Measurements from ENCODE around the gene CCSAP.

Gene CCSAP

GRCh38 chr1:229341774-229342655 lies 832 bp downstream of the CCSAP start:
- Histone ChIP-seq H3K27me3 (peaks cover 43% of the 10 kb centered on the region), H3K27ac (peak overlapping the region; percentile 96), H3K9me3 (no peaks in the 10 kb centered on the region), H3K36me3 (no peaks in the 10 kb centered on the region), H3K4me3 (ENCODE audit: low read depth in 1 of 2, low read length in 1 of 2) (peak overlapping the region; percentile 71 to 89), H3K4me1 (ENCODE audit: control insufficient read depth in 1 of 2, insufficient read depth in 1 of 2, low read depth in 1 of 2, low read length in 1 of 2) (peaks cover 36 to 41% of the 10 kb centered on the region in 2 experiments)
- no peak for TF ChIP-seq CTCF (IDR thresholded peaks at IDR 0.05)

- TF ChIP-seq CTCF (IDR thresholded peaks at IDR 0.05) = no peak
- peak overlapping the region in 1 of 2 experiments; percentile 89 for H3K4me3 ChIP-seq (ENCODE audit: low read depth in 1 of 2, low read length in 1 of 2)
- peaks cover 28% of the 10 kb centered on the region for H3K27me3 ChIP-seq
- H3K27ac ChIP-seq = no peak overlapping the region
- H3K4me1 ChIP-seq (ENCODE audit: control insufficient read depth in 1 of 2, insufficient read depth in 1 of 2, low read depth in 1 of 2, low read length in 1 of 2) = peaks cover 36 to 41% of the 10 kb centered on the region in 2 experiments
- H3K36me3 ChIP-seq = peaks cover 2% of the 10 kb centered on the region
- no peaks in the 10 kb centered on the region for H3K9me3 ChIP-seq
These were observed 2.4 kb downstream of the CCSAP start for GRCh38 chr1:229340496-229340895.

- TF ChIP-seq CTCF (IDR thresholded peaks at IDR 0.05) = no peak
- Histone ChIP-seq H3K36me3 (peaks cover 4% of the 10 kb centered on the region), H3K4me3 (ENCODE audit: low read depth in 1 of 2, low read length in 1 of 2) (no peak overlapping the region), H3K4me1 (ENCODE audit: control insufficient read depth in 1 of 2, insufficient read depth in 1 of 2, low read depth in 1 of 2, low read length in 1 of 2) (peaks cover 36 to 41% of the 10 kb centered on the region in 2 experiments), H3K9me3 (no peaks in the 10 kb centered on the region), H3K27me3 (peaks cover 18% of the 10 kb centered on the region), H3K27ac (no peak overlapping the region)
These were observed 3.3 kb downstream of the CCSAP start for GRCh38 chr1:229339520-229339919.

- Histone ChIP-seq H3K27ac (no peak overlapping the region), H3K27me3 (peaks cover 13% of the 10 kb centered on the region), H3K4me1 (ENCODE audit: control insufficient read depth in 1 of 2, insufficient read depth in 1 of 2, low read depth in 1 of 2, low read length in 1 of 2) (peaks cover 36 to 40% of the 10 kb centered on the region in 2 experiments), H3K9me3 (no peaks in the 10 kb centered on the region), H3K4me3 (ENCODE audit: low read depth in 1 of 2, low read length in 1 of 2) (no peak overlapping the region), H3K36me3 (peaks cover 4% of the 10 kb centered on the region)
- TF ChIP-seq CTCF (IDR thresholded peaks at IDR 0.05) = no peak
These were observed 3.8 kb downstream of the CCSAP start for GRCh38 chr1:229339086-229339485.

GRCh38 chr1:229336345-229336744 lies 6.5 kb downstream of the CCSAP start:
- Histone ChIP-seq H3K27ac (no peak overlapping the region), H3K4me1 (ENCODE audit: control insufficient read depth in 1 of 2, insufficient read depth in 1 of 2, low read depth in 1 of 2, low read length in 1 of 2) (peaks cover 20 to 26% of the 10 kb centered on the region in 2 experiments)

More at GRCh38 chr1:229336345-229336744, 6.5 kb downstream of the CCSAP start:
- Histone ChIP-seq H3K4me3 (ENCODE audit: low read depth in 1 of 2, low read length in 1 of 2) (no peak overlapping the region), H3K27me3 (no peaks in the 10 kb centered on the region), H3K9me3 (no peaks in the 10 kb centered on the region), H3K36me3 (peaks cover 4% of the 10 kb centered on the region)
- no peak for TF ChIP-seq CTCF (IDR thresholded peaks at IDR 0.05)
